GM12872 (cell line): Measurements from ENCODE around the gene TSEN34.

ENCODE experiments used
- CTCF ChIP-seq: IDR thresholded peaks from 3 replicates; pipeline ENCODE4 v1.5.1; 2011; ENCODE audit warnings: low read depth, mild to moderate bottlenecking, low read length, moderate library complexity; ENCODE audit not compliant: insufficient read depth

The TSEN34 gene

DNA sequence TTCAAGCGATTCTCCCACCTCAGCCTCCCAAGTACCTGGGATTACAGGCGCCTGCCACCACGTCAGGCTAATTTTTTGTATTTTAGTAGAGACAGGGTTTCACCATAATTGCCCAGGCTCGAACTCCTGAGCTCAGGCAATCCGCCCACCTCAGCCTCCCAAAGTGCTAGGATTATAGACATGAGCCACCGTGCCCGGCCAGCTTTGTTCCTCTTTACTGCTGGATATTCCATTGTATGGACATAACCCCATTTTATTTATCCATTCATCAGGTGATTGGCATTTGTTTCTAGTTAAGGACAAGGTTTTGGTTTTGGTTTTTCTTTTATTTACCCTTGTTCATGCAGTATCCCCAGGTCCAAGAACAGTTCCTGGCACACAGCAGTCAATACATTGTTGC, 5.4 kb downstream of the TSEN34 start:
- no peak for TF ChIP-seq CTCF

- TF ChIP-seq CTCF: no peak
Observed at GRCh38 chr19:54197121-54197520, 6.0 kb downstream of the TSEN34 start.

DNA sequence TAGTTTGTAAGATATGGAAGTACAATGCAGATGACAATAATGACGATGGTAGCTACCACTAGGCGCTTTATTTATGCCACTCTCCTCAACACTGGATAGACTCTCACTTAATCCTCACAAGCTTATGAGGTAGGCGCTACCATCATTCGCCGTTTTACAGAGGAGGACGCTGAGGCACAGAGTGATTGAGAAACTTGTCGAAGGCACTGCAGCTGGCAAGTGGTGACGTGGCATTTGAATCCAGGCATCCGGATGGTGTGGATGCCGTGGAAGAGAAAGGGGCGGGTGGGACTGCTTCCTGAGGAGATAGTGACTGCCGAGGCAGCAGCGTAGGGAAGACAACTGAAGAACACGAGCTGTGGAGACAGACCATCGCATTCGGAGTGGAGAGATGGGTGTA, 8.3 kb downstream of the TSEN34 start:
- no peak for TF ChIP-seq CTCF

DNA sequence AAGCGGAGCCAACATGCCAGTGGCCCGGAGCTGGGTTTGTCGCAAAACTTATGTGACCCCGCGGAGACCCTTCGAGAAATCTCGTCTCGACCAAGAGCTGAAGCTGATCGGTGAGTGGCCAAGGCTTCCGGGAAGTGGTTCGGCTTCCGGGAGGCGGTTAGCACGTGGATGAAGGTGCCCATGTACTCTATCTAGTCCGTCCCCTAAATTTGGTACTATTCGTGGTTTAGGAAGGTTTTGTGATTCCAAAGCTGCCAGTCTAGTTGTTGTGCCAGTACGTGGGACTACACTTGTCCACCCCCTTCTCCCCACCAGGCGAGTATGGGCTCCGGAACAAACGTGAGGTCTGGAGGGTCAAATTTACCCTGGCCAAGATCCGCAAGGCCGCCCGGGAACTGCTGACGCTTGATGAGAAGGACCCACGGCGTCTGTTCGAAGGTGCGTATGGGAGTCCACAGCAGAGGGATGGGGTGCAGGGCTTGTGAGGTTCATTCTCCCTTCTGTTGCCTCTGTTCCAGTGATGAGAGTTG, 10.1 kb downstream of the TSEN34 start:
- no peak for TF ChIP-seq CTCF

GRCh38 chr19:54201980-54202379, 10.9 kb downstream of the TSEN34 start:
- no peak for TF ChIP-seq CTCF

DNA sequence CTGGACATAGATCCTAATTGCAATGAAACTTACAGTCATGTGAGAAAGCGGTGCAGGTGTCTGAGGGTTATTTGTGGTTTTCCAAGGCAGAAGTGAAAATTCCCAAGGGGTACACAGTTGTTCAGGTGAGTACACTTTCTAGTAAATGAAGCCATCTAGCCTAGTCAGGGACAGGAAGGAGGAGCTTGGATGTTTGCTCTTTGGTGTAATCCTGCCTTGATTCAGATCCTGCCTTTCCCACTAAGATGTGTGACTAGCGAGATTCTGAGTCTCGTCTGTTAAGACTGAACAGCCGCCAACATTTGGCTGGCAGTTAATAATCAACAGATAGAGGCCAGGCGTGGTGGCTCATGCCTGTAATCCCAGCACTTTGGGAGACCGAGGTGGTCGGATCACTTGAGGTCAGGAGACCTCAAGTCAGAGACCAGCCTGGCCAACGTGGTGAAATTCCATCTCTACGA, 12.1 kb downstream of the TSEN34 start:
- TF ChIP-seq CTCF: no peak

DNA sequence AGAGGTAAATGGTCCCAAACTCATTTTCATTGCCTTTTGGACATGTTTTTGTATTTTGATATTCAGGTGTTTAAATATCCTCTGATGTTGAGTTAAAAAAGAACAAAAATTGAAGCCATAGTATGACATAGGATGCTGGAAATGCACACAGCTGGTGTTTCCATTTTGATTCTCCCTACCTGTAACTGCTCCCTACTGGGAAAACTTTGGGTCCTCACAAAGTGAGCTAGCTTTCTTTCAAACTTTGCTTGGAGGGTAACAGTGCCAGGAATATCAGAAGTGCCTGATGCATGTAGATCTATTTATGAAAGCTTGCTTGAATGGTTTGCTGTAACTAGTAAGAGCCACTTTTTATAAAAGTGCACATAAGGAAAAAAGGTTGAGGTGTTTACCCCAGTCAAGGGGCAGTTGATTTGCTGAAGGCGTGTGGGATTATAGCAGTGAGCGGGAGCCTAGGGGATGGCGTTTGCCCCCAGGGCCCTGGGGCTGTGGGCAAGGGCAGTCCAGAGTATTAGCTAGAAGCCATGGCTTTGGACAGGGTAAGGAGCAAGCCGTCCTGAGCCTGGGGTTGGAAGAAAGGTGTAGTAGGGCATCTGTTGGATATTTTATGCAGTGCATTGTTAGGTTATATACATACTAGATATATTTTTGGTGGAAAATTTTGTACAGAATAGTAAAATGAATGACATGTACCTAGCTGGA, 13.8 kb downstream of the TSEN34 start:
- TF ChIP-seq CTCF: no peak
